NCI-H345 treated with DMSO at 0.1 percent for 48 hours (cell line): ENCODE measurements around the gene CDHR1.

ENCODE experiments used
- DNase-seq: peaks from one replicate; lab custom pipeline; 2025; ENCODE audit not compliant: unreplicated experiment; lab: John Stamatoyannopoulos, UW

The CDHR1 gene

GRCh38 chr10:84198206-84198915 is 4.0 kb downstream of the CDHR1 start:
- DNase-seq: no peak

- DNase-seq: no peak
These were observed 6.4 kb downstream of the CDHR1 start for GRCh38 chr10:84200537-84201243.

- DNase-seq: no peak
These were observed 6.9 kb downstream of the CDHR1 start for GRCh38 chr10:84201244-84201606.

- no peak for DNase-seq
These were observed 7.3 kb downstream of the CDHR1 start for GRCh38 chr10:84201682-84202081.

DNA sequence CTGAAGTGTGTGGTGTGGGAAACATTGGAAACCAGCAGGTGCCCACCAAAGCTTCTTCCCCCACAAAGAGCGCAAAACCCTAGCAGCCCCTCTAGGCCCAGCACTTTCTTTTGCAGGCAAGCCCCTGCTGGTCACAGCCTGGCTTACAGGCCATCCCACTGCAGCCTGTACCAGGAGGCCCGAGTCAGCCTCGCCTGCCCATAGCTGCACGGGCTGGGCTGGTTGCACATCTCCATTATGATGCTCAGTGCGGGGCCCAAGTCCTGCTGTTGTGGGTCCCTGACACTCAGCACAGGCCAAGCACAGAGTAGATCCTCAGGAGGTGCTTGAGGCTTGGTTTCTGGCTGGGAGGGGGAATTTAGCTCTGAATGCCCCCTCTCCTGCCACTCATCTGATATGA is 8.0 kb downstream of the CDHR1 start:
- DNase-seq: no peak

DNA sequence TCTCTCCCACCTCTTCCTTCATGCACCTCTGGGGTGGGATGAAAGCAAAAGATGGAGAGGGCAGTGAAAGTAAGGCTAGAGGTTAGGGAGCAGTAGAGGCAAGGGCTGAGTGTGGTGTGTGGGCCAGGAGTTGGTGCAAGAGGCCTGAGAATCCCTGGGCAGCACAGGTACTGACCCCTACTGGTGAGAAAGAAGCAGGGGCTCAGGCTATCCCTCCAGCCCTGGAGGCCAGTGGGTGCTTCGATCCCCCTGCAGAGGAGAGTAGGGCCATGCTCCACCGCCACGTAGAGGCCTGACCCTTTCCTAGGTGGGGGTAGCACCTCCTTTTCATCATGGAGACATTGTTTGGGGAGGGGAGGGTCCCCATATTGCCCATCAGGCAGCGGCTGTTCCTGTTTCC is 9.8 kb downstream of the CDHR1 start:
- no peak for DNase-seq

GRCh38 chr10:84204610-84205009 is 10.3 kb downstream of the CDHR1 start:
- no peak for DNase-seq

DNA sequence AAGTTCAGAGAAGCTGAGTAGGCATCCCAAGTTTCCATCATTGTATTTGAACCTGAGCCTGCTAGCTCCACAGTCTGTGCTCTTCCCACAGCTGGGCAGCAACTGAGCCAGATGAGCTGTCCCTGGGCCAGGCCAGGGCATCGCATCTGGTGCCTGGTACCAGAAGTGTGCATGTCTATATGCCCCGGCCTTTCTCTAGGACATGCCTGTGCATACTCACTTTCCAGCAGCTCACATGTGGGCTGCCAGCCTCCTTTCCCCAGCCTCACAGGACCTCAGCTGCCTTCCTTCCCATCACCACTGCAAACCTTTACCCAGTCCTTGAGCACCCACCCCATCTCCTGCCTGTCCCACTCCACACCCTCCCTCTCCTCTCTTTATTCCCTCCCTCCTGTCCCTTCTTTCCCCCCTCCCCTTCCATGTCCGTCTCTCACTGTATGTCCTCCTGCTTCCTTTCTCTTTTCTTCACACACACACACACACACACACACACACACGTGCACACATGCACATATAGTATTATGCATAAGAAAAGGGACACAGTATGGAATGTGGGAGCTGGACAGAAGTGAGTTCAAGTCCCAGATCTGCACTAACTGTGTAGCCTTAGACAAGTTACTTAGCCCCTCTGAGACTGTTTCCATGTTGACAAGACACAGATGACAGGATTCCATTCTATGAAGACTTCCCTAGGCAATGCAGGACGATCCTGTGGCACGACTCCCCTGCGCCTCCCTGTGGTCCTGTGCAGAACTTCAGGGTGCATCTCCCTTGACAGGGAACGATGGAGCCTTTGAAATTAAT is 10.9 kb downstream of the CDHR1 start:
- peak; percentile 32 for DNase-seq

DNA sequence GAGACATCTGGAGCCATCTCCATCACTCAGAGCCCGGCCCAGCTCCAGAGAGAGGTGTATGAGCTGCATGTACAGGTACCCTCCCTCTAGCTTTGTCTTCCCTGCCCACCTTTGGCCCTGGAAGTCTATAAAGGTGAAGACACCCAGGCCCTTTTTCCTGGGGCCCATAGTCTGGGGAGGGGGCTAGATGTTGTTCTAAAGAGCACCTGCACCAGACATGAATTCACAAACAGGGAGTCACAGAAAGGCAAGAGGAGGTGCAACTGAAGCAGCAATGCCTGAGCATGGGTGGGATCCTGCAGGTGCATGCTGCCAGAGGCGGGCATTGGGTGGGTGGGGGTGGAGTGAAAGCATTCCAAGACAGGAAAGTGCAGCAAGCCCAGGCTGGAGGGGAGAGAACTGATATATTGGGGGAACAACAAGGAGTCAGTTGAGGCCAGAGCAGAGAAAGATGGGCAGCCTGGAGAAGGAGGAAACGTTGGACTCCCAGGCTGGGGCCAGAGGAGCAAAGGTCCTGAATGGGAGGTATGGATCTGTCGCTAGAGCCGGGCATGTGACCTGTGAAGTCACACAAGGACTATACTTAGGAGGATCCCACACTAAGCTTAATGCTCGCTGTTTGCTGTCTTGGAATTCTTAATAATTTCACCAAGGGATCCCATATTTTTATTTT is 11.7 kb downstream of the CDHR1 start:
- DNase-seq: no peak

DNA sequence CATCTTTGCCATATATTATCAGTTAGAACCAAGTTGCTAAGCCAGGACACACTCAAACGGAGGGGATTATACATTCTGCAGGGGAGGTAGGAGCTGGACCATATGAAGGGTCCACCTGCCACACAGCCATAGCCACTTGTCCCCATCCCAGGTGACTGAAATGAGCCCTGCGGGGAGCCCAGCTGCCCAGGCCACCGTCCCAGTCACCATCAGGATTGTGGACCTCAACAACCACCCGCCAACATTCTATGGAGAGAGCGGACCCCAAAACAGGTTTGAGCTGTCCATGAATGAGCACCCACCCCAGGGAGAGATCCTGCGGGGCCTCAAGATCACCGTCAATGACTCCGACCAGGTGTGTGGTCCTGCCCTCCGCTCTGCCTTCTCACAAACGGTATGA is 13.7 kb downstream of the CDHR1 start:
- DNase-seq: no peak

DNA sequence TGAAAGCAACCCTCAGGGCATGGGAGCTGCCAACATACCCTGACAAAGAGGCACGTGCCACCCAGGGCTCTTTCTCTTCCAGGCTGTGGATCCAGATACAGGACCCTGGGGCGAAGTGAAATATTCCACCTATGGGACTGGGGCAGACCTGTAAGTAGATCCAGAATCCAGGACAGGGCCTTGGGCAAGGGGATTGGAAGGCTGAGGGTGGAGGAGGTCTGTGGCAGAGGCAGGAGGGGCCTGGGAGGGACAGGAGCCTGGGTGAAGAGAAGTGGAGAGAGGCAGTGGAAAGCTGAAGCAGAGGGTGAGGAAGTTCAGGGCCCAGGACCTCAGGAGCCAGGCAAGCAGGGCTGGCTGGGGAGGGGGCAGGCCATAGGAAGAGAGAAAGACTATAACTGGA is 17.2 kb downstream of the CDHR1 start:
- no peak for DNase-seq

DNA sequence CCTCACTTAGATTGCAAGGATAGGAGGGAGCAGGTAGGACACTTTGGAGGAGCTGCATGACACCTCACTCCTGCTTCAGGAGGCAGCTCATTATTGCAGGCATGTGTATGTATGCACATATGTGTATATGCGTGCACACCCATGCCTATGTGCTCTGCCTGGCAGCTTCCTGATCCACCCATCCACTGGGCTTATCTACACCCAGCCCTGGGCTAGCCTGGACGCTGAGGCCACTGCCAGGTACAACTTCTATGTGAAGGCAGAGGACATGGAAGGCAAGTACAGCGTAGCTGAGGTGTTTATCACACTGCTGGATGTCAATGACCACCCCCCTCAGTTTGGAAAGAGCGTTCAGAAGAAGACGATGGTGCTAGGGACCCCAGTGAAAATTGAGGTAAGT is 17.7 kb downstream of the CDHR1 start:
- DNase-seq: no peak

DNA sequence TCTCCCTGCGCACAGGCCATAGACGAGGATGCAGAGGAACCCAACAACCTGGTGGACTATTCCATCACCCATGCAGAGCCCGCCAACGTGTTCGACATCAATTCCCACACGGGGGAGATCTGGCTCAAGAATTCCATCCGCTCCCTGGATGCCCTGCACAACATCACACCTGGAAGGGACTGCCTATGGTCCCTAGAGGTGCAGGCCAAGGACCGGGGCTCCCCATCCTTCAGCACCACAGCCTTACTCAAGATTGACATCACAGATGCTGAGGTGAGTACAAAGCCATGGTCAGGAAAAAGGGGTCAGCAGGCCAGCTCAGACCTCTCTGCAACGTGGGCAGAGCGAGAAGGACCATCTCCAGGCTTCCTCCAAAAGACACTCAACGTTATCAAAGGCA is 18.7 kb downstream of the CDHR1 start:
- no peak for DNase-seq

DNA sequence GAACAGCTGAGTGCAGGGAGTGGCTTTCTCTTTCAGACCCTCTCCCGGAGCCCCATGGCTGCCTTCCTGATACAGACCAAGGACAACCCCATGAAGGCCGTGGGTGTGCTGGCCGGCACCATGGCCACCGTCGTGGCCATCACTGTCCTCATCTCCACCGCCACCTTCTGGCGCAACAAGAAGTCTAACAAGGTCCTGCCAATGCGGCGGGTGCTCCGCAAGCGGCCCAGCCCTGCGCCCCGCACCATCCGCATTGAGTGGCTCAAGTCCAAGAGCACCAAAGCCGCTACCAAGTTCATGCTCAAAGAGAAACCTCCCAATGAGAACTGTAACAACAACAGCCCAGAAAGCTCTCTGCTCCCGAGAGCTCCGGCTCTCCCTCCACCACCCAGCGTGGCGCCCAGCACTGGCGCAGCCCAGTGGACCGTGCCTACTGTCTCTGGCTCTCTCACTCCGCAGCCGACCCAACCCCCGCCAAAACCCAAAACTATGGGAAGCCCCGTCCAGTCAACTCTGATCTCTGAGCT is 19.8 kb downstream of the CDHR1 start:
- no peak for DNase-seq

DNA sequence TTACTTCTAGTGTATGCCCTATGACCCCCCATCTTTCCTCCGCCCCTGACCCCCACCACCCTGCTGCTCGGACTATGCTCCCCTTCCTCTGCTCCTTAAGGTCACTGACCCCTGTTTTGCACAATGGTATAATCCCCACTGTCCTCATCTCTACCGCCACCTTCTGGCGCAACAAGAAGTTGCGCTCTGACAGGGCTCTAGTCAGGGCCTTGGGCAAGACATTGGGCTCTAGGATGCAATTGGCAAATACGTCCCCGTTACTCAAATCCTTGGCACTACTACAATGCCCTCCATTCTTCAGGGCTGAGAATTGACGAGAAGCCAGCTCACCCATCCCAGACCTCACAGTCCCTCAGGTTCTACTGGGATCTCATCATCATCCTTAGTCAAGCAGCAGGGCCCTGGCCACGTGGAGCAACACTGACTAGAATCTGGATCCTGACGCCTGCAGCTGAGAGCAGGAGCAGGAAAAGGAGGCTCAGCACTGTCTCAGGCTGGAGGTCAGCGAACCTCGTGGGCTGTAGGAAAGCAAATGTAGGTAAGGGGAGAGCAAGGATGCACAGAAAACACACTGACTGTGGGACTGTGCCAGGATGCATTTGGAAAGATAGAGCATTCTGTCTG is 20.4 kb downstream of the CDHR1 start:
- no peak for DNase-seq

DNA sequence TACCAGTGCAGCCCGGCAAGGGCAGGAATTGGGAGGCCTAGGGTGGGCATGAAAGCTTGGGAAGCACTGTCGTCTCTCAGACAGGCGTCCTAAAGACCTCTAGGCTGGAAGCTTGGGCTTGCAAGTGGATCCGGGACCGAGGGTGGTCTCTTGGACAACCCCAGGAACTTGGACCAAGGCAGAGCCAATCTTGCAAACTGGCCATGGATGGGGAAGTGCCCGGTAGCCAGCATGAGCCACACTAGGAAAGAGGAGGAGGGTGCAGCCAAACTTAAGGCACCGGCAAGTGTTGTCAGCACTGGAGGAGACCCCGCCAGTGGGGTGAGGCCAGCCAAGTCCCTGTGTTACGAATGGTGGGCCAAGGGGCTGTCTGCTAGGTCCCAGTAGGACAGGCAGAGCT is 22.5 kb downstream of the CDHR1 start:
- no peak for DNase-seq

DNA sequence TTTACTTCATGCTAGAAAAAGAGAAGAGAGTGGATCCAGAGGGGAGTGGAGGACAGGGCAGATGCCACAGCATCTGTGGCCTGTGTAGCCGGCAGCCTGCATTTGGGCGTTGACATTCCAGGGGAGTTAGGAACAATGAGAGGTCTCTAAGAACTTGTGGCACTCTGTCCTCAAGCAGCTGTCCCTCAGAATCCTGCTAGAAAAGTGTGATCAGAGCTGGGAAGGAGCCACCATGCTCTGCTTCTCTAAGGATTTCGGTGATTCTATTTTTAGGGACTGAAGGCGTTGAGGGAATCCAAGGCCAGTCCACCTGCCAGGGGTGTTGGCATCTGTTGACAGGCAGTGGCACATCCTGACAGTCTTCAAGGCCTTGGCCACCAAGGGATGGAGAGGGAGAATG is 23.4 kb downstream of the CDHR1 start:
- DNase-seq: no peak

GRCh38 chr10:84221916-84222315 is 27.6 kb downstream of the CDHR1 start:
- no peak for DNase-seq

DNA sequence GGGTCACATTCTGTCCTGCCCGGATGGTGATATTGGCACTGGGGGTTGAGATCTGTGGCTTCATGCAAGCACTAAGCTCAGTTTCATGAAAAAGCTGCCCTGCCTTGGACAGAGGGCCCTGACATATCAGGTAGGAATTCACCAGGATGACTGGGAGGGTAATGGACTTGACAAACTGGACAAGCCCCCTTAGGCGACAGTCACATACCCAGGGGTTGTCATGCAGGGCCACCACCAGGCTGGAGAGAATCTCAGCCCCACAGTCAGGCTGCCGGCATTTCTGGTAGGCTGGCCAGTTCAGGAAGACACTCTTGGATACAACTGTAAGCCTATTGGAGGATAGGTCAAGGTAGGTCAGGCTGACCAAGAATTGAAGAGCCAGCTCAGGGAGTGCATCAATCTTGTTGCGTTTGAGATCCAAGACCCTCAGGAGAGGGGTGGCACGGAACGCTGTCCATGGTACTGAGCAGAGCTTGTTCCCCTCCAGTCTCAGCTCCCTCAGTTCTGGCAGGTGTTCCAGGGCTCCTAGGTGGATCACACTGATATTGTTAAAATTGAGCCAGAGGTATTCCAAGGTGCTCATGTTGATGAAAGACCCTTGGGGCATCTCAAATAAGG is 30.2 kb downstream of the CDHR1 start:
- no peak for DNase-seq

GRCh38 chr10:84225427-84226173 is 31.3 kb downstream of the CDHR1 start, which contains the start of gene LRIT2:
TSS of gene LRIT2 (minus strand) at chr10:84225544. CDS start at chr10:84225520, 24 bp downstream.
- DNase-seq: no peak
